GM12878 (cell line): Measurements from ENCODE around the gene PDE1C. TPM values are rescaled to one million over a fixed set of nuclear protein-coding genes. Genes with fewer than 3 reads are reported as not detected.

Experiments used
- ATAC-seq: fragments of 200-7000 bp; cut with Tn5 transposase; 3 replicates; pipeline ENCODE4 v1.9.1; 2020; ENCODE audit warnings: mild to moderate bottlenecking, moderate library complexity
- BruUV-seq: library from RNA; stranded (reverse); fragments of 400-500 nt; replicated peaks from 2 replicates; lab custom pipeline; 2021; lab: Mats Ljungman, UMichigan
- CTCF ChIA-PET: fragments of 300-600 bp; sonication (Branson Sonifier 250); formaldehyde crosslinking; extraction: SDS; loops from one replicate; lab custom pipeline; 2021; ENCODE audit warnings: inconsistent platforms; lab: Yijun Ruan, JAX
- POLR2A ChIA-PET: fragments of 350-600 bp; formaldehyde crosslinking; extraction: SDS; loops from one replicate; lab custom pipeline; 2021; ENCODE audit warnings: inconsistent platforms; lab: Charles Lee
- RAD21 ChIA-PET: fragments of 300-600 bp; sonication (Branson Sonifier 250); formaldehyde crosslinking; loops from one replicate; lab custom pipeline; 2023; ENCODE audit warnings: antibody characterized with exemption; ENCODE audit not compliant: unreplicated experiment; lab: Charles Lee
- SMC1A ChIA-PET: fragments of 300-600 bp; sonication (Branson Sonifier 250); formaldehyde crosslinking; loops from one replicate; lab custom pipeline; 2023; ENCODE audit not compliant: unreplicated experiment, uncharacterized antibody; lab: Charles Lee
- DNase-seq: peaks from one replicate; pipeline ENCODE4 v3.0.0-alpha.2; 2011; ENCODE audit warnings: low read depth, low spot score
- FAIRE-seq: peaks from 3 replicates; lab custom pipeline; 2011; peaks lifted over from hg19 to GRCh38; lab: Jason Lieb, UNC
- H2AFZ ChIP-seq: 2 replicates; pipeline ENCODE4 v1.6.0; 2011; ENCODE audit warnings: low read depth, low read length, control low read depth; ENCODE audit not compliant: control insufficient read depth
- H3K27ac ChIP-seq: 2 replicates; pipeline ENCODE4 v1.5.1; 2011; ENCODE audit warnings: control low read depth; ENCODE audit not compliant: control insufficient read depth, insufficient read depth
- H3K27me3 ChIP-seq, 2 experiments: replicated peaks in 1 of 2; 2 replicates each; pipeline versions ENCODE4 v1.6.0 to v1.6.1; 2011; ENCODE audit warnings: low read length in 1 of 2; ENCODE audit not compliant: control insufficient read depth in 2 of 2, insufficient read depth in 2 of 2
- H3K36me3 ChIP-seq, 2 experiments: 2 replicates each; pipeline ENCODE4 v1.5.1; 2011; ENCODE audit warnings: low read length in 1 of 2; ENCODE audit not compliant: control insufficient read depth in 2 of 2, insufficient read depth in 2 of 2
- H3K4me1 ChIP-seq: 2 replicates; pipeline ENCODE4 v1.6.1; 2011; ENCODE audit warnings: mild to moderate bottlenecking, low read length, moderate library complexity, mixed read lengths; ENCODE audit not compliant: control insufficient read depth, insufficient read depth
- H3K4me2 ChIP-seq: 2 replicates; pipeline ENCODE4 v1.6.0; 2011; ENCODE audit warnings: control low read depth; ENCODE audit not compliant: control insufficient read depth, insufficient read depth
- H3K4me3 ChIP-seq: fragments of 200-600 bp; sonication (generic); 2 replicates; pipeline ENCODE4 v1.5.1; 2016
- H3K79me2 ChIP-seq: 2 replicates; pipeline ENCODE4 v1.6.0; 2011; ENCODE audit warnings: low read length; ENCODE audit not compliant: control insufficient read depth, insufficient read depth
- H3K9ac ChIP-seq: 2 replicates; pipeline ENCODE4 v1.8.0; 2011; ENCODE audit warnings: low read length, control low read depth, mixed read lengths; ENCODE audit not compliant: control insufficient read depth, insufficient read depth
- H3K9me3 ChIP-seq: replicated peaks from 3 replicates; pipeline ENCODE4 v1.5.1; 2011; ENCODE audit warnings: mild to moderate bottlenecking, low read length; ENCODE audit not compliant: control insufficient read depth, insufficient read depth
- H4K20me1 ChIP-seq: 2 replicates; pipeline ENCODE4 v1.6.0; 2011; ENCODE audit not compliant: control insufficient read depth, insufficient read depth
- ATF3 ChIP-seq: IDR thresholded peaks from 2 replicates; pipeline ENCODE4 v1.6.1; 2011; ENCODE audit warnings: low read depth, mild to moderate bottlenecking, low read length, moderate library complexity, borderline replicate concordance; ENCODE audit errors: extremely low read depth
- CBFB ChIP-seq: IDR thresholded peaks from 2 replicates; pipeline ENCODE4 v1.6.1; 2016; ENCODE audit warnings: antibody characterized with exemption, low read depth
- CHD2 ChIP-seq: IDR thresholded peaks from 2 replicates; pipeline ENCODE4 v1.6.1; 2011; ENCODE audit warnings: low read depth, low read length, improper control_type of control experiment, borderline replicate concordance
- EZH2 ChIP-seq: IDR thresholded peaks from 2 replicates; pipeline ENCODE4 v1.6.1; 2012; ENCODE audit warnings: low read depth, mild to moderate bottlenecking, control low read depth, inconsistent platforms, low read length, borderline replicate concordance; ENCODE audit not compliant: control insufficient read depth
- JUNB ChIP-seq: IDR thresholded peaks from 2 replicates; pipeline ENCODE4 v1.6.1; 2016; ENCODE audit warnings: antibody characterized with exemption, mild to moderate bottlenecking
- NFXL1 ChIP-seq: fragments of 450-650 bp; IDR thresholded peaks from 2 replicates; pipeline ENCODE4 v1.6.1; 2017; ENCODE audit warnings: antibody characterized with exemption, mild to moderate bottlenecking, borderline replicate concordance
- POU2F2 ChIP-seq: IDR thresholded peaks from 3 replicates; pipeline ENCODE4 v1.6.1; 2011; ENCODE audit warnings: low read depth, mild to moderate bottlenecking, low read length, borderline replicate concordance
- RB1 ChIP-seq: fragments of 450-650 bp; formaldehyde crosslinking; IDR thresholded peaks from 2 replicates; pipeline ENCODE4 v1.6.1; 2017; ENCODE audit warnings: mild to moderate bottlenecking, borderline replicate concordance
- SMAD5 ChIP-seq: IDR thresholded peaks from 2 replicates; pipeline ENCODE4 v1.6.1; 2016; ENCODE audit warnings: antibody characterized with exemption, low read depth
- STAT1 ChIP-seq: fragments of 450-650 bp; conservative IDR thresholded peaks from 2 replicates; pipeline ENCODE4 v1.6.1; 2014; ENCODE audit warnings: antibody characterized with exemption, mild to moderate bottlenecking
- TCF3 ChIP-seq: IDR thresholded peaks from 2 replicates; pipeline ENCODE4 v1.6.1; 2012; ENCODE audit warnings: low read depth, mild to moderate bottlenecking, low read length, borderline replicate concordance; ENCODE audit not compliant: insufficient read depth
- TCF7 ChIP-seq: IDR thresholded peaks from 2 replicates; pipeline ENCODE4 v1.6.1; 2014; ENCODE audit warnings: antibody characterized with exemption, borderline replicate concordance
- ZNF207 ChIP-seq: fragments of 450-650 bp; IDR thresholded peaks from 2 replicates; pipeline ENCODE4 v1.6.1; 2014; ENCODE audit warnings: antibody characterized with exemption, mild to moderate bottlenecking, borderline replicate concordance
- ZNF217 ChIP-seq: fragments of 450-650 bp; IDR thresholded peaks from 2 replicates; pipeline ENCODE4 v1.6.1; 2017; ENCODE audit warnings: antibody characterized with exemption, mild to moderate bottlenecking
- ZSCAN29 ChIP-seq: fragments of 450-650 bp; IDR thresholded peaks from 2 replicates; pipeline ENCODE4 v1.6.1; 2017; ENCODE audit warnings: mild to moderate bottlenecking, moderate library complexity
- WGBS: methylation state at CpG from one replicate; pipeline ENCODE4 v1.1.6; 2016; ENCODE audit warnings: low lambda C conversion rate; ENCODE audit not compliant: insufficient replicate concordance, insufficient coverage; ENCODE audit errors: missing lambda C conversion rate; 5-methylcytosine and 5-hydroxymethylcytosine counted together
- in situ Hi-C: fragments of 300-500 bp; cut with MboI; formaldehyde crosslinking; loops from 9 replicates; pipeline ENCODE4 v1.14.3; 2018; ENCODE audit warnings: mixed read lengths
- intact Hi-C: fragments of 100-400 bp; cut with micrococcal nuclease; formaldehyde crosslinking; loops from one replicate; pipeline ENCODE4 v1.14.2; 2022; ENCODE audit not compliant: unreplicated experiment
- polyA plus RNA-seq, 11 experiments: library from polyadenylated mRNA; depleted of rRNA in 4 of 11; unstranded in 6 of 11; stranded (reverse) in 5 of 11; fragments of >200 nt; fragmentation: Nextera tagmentation in 4 of 11; fragmentation: Illumina TruSeq in 1 of 11; extraction: Ambion mirVana in 4 of 11; extraction: Trizol in 1 of 11; gene quantifications; 1 replicate in 1 of 11; 2 replicates in 10 of 11; pipeline versions ENCODE4 v1.2.1 to v1.2.3, GENCODE V29; 2011 to 2016; ENCODE audit warnings: inconsistent platforms in 2 of 11, missing spikeins in 2 of 11, low read depth in 1 of 11
- total RNA-seq, 4 experiments: library from RNA; depleted of rRNA in 3 of 4; stranded (reverse); fragments of >200 nt in 3 of 4; fragmentation: Illumina TruSeq in 1 of 4; extraction: Trizol in 1 of 4; gene quantifications; 2 replicates each; pipeline versions ENCODE4 v1.2.1 to v1.2.3, GENCODE V29; 2013 to 2021
- TF ChIP-seq, protein P1 (sequence below): fragments of 450-650 bp; IDR thresholded peaks from 2 replicates; pipeline ENCODE4 v1.6.1; 2016; ENCODE audit warnings: mild to moderate bottlenecking
- TF ChIP-seq, protein P2 (sequence below): fragments of 450-650 bp; formaldehyde crosslinking; IDR thresholded peaks from 2 replicates; pipeline ENCODE4 v1.5.0; 2022; ENCODE audit warnings: mild to moderate bottlenecking, missing genetic modification characterization

PDE1C gene
- total and polyA plus RNA-seq, 10 of the 15 experiments (the other 5 are each of a cell fraction or from before 2014, with no cell fraction given) = 0.29 to 2.3 (median 0.70) TPM

DNA sequence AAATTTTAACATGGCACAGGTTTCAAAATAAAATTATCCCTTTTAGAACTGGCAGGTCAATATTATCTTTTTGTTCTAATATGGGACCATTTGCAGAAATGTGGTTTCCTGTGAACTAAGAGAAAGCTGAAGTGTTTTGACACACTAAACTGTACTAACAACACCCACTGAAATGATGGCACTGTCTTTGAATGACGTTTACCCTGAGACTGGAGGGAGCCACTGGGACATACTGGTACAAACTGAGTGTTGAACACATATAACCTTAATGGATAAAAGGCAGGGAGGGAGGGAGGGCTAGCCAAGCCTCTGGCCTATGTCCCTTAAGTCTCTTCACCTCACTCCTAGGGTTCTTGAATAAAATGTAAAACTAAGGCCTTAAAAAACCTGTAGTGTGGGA lies 95.9 kb downstream of the PDE1C start:
- RAD21 ChIA-PET = interaction anchor here (1.0 to 1.8 kb wide), 3 partner anchors 26 to 81 kb away, joined by 3 to 8 read pairs (median 3); no protein-coding TSS in a partner anchor
- ATAC-seq = no peak

More for the DNA sequence above, 95.9 kb downstream of the PDE1C start:
- Histone ChIP-seq H3K9ac (no peak overlapping the region), H3K27me3 (no peaks in the 10 kb centered on the region; a peak in 2 of 4 replicates), H3K27ac (no peak overlapping the region), H3K4me1 (no peaks in the 10 kb centered on the region), H3K79me2 (no peaks in the 10 kb centered on the region), H3K4me3 (no peak overlapping the region), H2AFZ (no peak overlapping the region), H3K36me3 (no peaks in the 10 kb centered on the region), H3K4me2 (no peak overlapping the region), H4K20me1 (no peaks in the 10 kb centered on the region), H3K9me3 (no peaks in the 10 kb centered on the region; the same call in 2 of the 3 replicates)
- SMC1A ChIA-PET = interaction anchor here (1.2 to 2.7 kb wide), 4 partner anchors 15 to 192 kb away, joined by 3 to 8 read pairs (median 6); no protein-coding TSS in a partner anchor
- no peak for TF ChIP-seq RB1
- TF ChIP-seq SMAD5 = no peak
- no peak for TF ChIP-seq ATF3
- TF ChIP-seq ZSCAN29 = no peak
- TF ChIP-seq POU2F2 = no peak
- no peak for TF ChIP-seq STAT1
- TF ChIP-seq, protein P1, sequence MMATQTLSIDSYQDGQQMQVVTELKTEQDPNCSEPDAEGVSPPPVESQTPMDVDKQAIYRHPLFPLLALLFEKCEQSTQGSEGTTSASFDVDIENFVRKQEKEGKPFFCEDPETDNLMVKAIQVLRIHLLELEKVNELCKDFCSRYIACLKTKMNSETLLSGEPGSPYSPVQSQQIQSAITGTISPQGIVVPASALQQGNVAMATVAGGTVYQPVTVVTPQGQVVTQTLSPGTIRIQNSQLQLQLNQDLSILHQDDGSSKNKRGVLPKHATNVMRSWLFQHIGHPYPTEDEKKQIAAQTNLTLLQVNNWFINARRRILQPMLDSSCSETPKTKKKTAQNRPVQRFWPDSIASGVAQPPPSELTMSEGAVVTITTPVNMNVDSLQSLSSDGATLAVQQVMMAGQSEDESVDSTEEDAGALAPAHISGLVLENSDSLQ = no peak
- TF ChIP-seq TCF3 = no peak
- TF ChIP-seq NFXL1 = no peak
- no peak for TF ChIP-seq ZNF217
- no peak for TF ChIP-seq JUNB
- no peak for TF ChIP-seq ZNF207
- no peak for TF ChIP-seq CHD2
- no peak for TF ChIP-seq EZH2
- TF ChIP-seq, protein P2, sequence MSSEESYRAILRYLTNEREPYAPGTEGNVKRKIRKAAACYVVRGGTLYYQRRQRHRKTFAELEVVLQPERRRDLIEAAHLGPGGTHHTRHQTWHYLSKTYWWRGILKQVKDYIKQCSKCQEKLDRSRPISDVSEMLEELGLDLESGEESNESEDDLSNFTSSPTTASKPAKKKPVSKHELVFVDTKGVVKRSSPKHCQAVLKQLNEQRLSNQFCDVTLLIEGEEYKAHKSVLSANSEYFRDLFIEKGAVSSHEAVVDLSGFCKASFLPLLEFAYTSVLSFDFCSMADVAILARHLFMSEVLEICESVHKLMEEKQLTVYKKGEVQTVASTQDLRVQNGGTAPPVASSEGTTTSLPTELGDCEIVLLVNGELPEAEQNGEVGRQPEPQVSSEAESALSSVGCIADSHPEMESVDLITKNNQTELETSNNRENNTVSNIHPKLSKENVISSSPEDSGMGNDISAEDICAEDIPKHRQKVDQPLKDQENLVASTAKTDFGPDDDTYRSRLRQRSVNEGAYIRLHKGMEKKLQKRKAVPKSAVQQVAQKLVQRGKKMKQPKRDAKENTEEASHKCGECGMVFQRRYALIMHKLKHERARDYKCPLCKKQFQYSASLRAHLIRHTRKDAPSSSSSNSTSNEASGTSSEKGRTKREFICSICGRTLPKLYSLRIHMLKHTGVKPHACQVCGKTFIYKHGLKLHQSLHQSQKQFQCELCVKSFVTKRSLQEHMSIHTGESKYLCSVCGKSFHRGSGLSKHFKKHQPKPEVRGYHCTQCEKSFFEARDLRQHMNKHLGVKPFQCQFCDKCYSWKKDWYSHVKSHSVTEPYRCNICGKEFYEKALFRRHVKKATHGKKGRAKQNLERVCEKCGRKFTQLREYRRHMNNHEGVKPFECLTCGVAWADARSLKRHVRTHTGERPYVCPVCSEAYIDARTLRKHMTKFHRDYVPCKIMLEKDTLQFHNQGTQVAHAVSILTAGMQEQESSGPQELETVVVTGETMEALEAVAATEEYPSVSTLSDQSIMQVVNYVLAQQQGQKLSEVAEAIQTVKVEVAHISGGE (CRISPR knock-in tag) = no peak
- no peak for TF ChIP-seq TCF7
- TF ChIP-seq CBFB = no peak
- BruUV-seq = no TSS peak
- in situ Hi-C loops (no loop called here), intact Hi-C loops (no loop called here)
- POLR2A ChIA-PET = no interaction called here
- 0% methylated on average over 1 of the region's 1 CpG for WGBS
- CTCF ChIA-PET = no interaction called here
- FAIRE-seq = no peak
- no peak for DNase-seq
